Hepatocyte (in vitro differentiated cells): ENCODE measurements around the gene KCTD19. TPM values are rescaled to one million over a fixed set of nuclear protein-coding genes. Genes with fewer than 3 reads are reported as not detected.

Source experiments
- DNase-seq: peaks from one replicate; pipeline ENCODE4 v3.0.0-alpha.2; 2016; ENCODE audit warnings: low spot score
- H2AFZ ChIP-seq: fragments of 200-600 bp; sonication (generic); 2 replicates; pipeline ENCODE4 v1.6.0; 2016; ENCODE audit warnings: antibody characterized with exemption, mild to moderate bottlenecking
- H3K27ac ChIP-seq: fragments of 200-600 bp; sonication (generic); 2 replicates; pipeline ENCODE4 v1.5.1; 2016; ENCODE audit warnings: mild to moderate bottlenecking
- H3K27me3 ChIP-seq: fragments of 200-600 bp; sonication (generic); 2 replicates; pipeline ENCODE4 v1.6.1; 2016
- H3K36me3 ChIP-seq: fragments of 200-600 bp; sonication (generic); replicated peaks from 2 replicates; pipeline ENCODE4 v1.5.1; 2016; ENCODE audit warnings: low read depth; ENCODE audit not compliant: insufficient read depth
- H3K4me1 ChIP-seq: fragments of 200-600 bp; sonication (generic); 2 replicates; pipeline ENCODE4 v1.5.1; 2016; ENCODE audit warnings: mild to moderate bottlenecking, moderate library complexity; ENCODE audit not compliant: insufficient read depth
- H3K4me2 ChIP-seq: fragments of 200-600 bp; sonication (generic); 2 replicates; pipeline ENCODE4 v1.6.0; 2016
- H3K4me3 ChIP-seq: fragments of 200-600 bp; sonication (generic); 2 replicates; pipeline ENCODE4 v1.5.1; 2016; ENCODE audit warnings: mild to moderate bottlenecking
- H3K79me2 ChIP-seq: fragments of 200-600 bp; sonication (generic); 2 replicates; pipeline ENCODE4 v1.6.0; 2017; ENCODE audit warnings: mild to moderate bottlenecking
- H3K9me2 ChIP-seq: fragments of 200-600 bp; sonication (generic); replicated peaks from 2 replicates; pipeline ENCODE4 v1.6.0; 2017; ENCODE audit warnings: mild to moderate bottlenecking; ENCODE audit not compliant: insufficient read depth
- H3K9me3 ChIP-seq: fragments of 200-600 bp; sonication (generic); 2 replicates; pipeline ENCODE4 v1.5.1; 2016; ENCODE audit warnings: low read depth, mild to moderate bottlenecking
- H4K20me1 ChIP-seq: fragments of 200-600 bp; sonication (generic); 2 replicates; pipeline ENCODE4 v1.6.0; 2016; ENCODE audit warnings: mild to moderate bottlenecking; ENCODE audit not compliant: insufficient read depth, poor library complexity, severe bottlenecking
- EZH2 ChIP-seq: fragments of 200-600 bp; sonication (generic); IDR thresholded peaks from 2 replicates; pipeline ENCODE4 v1.6.1; 2016; ENCODE audit warnings: antibody characterized with exemption, mild to moderate bottlenecking, borderline replicate concordance
- EZH2phosphoT487 ChIP-seq: fragments of 200-600 bp; sonication (generic); IDR thresholded peaks from one replicate; pipeline ENCODE4 v1.6.1; 2018; ENCODE audit warnings: antibody characterized with exemption, mild to moderate bottlenecking, low read depth, moderate library complexity; ENCODE audit not compliant: unreplicated experiment, severe bottlenecking
- WGBS: methylation state at CpG from one replicate; pipeline ENCODE4 v1.1.6; 2016; ENCODE audit warnings: low lambda C conversion rate; ENCODE audit errors: missing lambda C conversion rate; 5-methylcytosine and 5-hydroxymethylcytosine counted together
- polyA plus RNA-seq: library from polyadenylated mRNA; unstranded; fragments of >200 nt; fragmentation: Nextera tagmentation; extraction: Ambion mirVana; gene quantifications from 2 replicates; pipeline ENCODE4 v1.2.1, GENCODE V29; 2016
- total RNA-seq: library from RNA; depleted of rRNA; stranded (reverse); fragments of >200 nt; gene quantifications from 2 replicates; pipeline ENCODE4 v1.2.3, GENCODE V29; 2014
- TF ChIP-seq, protein P1 (sequence below): fragments of 200-600 bp; sonication (generic); IDR thresholded peaks from 2 replicates; pipeline ENCODE4 v1.5.1; 2016; ENCODE audit warnings: antibody characterized with exemption, mild to moderate bottlenecking; ENCODE audit not compliant: poor library complexity

The KCTD19 gene
- total and polyA plus RNA-seq, 2 experiments from 2014 or later, result not detected

DNA sequence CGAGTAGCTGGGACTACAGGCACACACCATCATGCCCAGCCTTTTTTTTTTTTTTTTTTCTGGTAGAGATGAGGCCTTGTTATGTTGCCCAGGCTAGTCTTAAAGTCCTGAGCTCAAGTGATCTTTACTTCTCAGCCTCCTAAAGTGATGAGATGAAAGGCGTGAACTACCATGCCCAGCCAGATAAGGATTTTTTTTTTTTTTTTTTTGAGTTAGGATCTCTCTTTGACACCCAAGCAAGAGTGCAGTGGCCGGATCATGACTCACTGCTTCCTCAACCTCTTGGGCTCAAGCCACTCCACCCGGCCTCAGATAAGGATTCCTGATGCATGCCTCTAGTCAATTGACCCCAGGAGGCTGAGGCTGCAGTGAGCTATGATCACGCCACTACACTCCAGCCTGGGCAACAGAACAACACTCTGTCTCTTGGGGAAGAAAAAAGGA lies 58.4 kb downstream of the KCTD19 start:
- no peaks in the 10 kb centered on the region for H3K36me3 ChIP-seq
- TF ChIP-seq EZH2phosphoT487 (no peak), EZH2 (no peak)
- TF ChIP-seq, protein P1, sequence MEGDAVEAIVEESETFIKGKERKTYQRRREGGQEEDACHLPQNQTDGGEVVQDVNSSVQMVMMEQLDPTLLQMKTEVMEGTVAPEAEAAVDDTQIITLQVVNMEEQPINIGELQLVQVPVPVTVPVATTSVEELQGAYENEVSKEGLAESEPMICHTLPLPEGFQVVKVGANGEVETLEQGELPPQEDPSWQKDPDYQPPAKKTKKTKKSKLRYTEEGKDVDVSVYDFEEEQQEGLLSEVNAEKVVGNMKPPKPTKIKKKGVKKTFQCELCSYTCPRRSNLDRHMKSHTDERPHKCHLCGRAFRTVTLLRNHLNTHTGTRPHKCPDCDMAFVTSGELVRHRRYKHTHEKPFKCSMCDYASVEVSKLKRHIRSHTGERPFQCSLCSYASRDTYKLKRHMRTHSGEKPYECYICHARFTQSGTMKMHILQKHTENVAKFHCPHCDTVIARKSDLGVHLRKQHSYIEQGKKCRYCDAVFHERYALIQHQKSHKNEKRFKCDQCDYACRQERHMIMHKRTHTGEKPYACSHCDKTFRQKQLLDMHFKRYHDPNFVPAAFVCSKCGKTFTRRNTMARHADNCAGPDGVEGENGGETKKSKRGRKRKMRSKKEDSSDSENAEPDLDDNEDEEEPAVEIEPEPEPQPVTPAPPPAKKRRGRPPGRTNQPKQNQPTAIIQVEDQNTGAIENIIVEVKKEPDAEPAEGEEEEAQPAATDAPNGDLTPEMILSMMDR, result no peak
- no peaks in the 10 kb centered on the region for H3K9me3 ChIP-seq
- H4K20me1 ChIP-seq, result no peaks in the 10 kb centered on the region
- WGBS, result 33% methylated on average over 5 of the region's 5 CpGs
- no peaks in the 10 kb centered on the region for H3K9me2 ChIP-seq
- no peaks in the 10 kb centered on the region for H3K27me3 ChIP-seq
- peak; percentile 86 for DNase-seq
- no peak overlapping the region for H3K4me3 ChIP-seq
- H3K4me1 ChIP-seq, result no peaks in the 10 kb centered on the region
- H3K27ac ChIP-seq, result peak overlapping the region; percentile 20
- H2AFZ ChIP-seq, result no peak overlapping the region
- H3K79me2 ChIP-seq, result no peaks in the 10 kb centered on the region
- H3K4me2 ChIP-seq, result no peak overlapping the region

DNA sequence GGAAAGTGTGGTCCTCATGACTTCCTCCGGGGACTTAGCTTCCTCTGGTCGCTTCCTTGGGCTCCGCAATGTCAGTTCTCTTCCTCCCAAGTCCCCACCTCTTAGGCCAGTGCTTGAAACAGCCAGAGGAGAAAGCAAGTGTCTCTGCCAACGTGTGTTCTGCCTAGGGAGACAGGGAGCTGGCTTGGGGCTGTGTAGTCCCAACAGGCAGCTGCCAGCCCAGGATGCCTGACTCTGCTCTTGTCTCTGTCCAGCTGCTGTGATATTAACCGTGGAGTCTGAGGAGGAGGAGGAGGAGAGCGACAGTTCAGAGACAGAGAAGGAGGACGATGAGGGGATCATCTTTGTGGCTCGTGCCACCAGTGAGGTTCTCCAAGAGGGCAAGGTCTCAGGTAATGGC lies 60.7 kb downstream of the KCTD19 start:
- no peak for DNase-seq
- Histone ChIP-seq H3K36me3 (no peaks in the 10 kb centered on the region), H4K20me1 (no peaks in the 10 kb centered on the region), H2AFZ (no peak overlapping the region), H3K9me3 (no peaks in the 10 kb centered on the region), H3K9me2 (no peaks in the 10 kb centered on the region), H3K27ac (no peak overlapping the region), H3K4me3 (no peak overlapping the region), H3K79me2 (no peaks in the 10 kb centered on the region), H3K4me1 (no peaks in the 10 kb centered on the region), H3K27me3 (no peaks in the 10 kb centered on the region), H3K4me2 (no peak overlapping the region)
- WGBS, result 81% methylated on average over 8 of the region's 8 CpGs
- TF ChIP-seq, protein P1, result no peak
- TF ChIP-seq EZH2phosphoT487 (no peak), EZH2 (no peak)

DNA sequence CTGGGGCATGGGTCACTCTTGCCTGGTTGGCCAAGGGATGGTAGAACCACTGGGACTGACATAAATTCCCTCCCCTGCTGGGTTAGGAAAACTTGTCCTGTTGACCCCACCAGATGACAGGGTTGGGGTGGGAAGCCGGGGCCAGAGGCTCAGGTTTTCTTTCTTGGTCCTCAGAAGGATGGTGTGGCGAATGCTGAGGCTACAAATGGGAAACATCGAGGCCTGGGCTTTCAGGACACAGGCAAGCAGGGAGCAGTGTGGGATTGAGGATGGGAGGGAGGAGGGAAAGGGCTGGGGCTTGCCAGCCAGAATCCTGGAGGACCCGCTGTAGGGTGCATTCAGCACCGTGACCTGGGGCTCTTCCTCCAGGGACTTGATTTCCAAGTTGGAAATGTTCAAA lies 61.7 kb downstream of the KCTD19 start:
- no peaks in the 10 kb centered on the region for H3K9me2 ChIP-seq
- H4K20me1 ChIP-seq, result no peaks in the 10 kb centered on the region
- H3K79me2 ChIP-seq, result no peaks in the 10 kb centered on the region
- no peak for DNase-seq
- no peak overlapping the region for H3K4me2 ChIP-seq
- H3K27ac ChIP-seq, result no peak overlapping the region
- no peaks in the 10 kb centered on the region for H3K36me3 ChIP-seq
- H3K27me3 ChIP-seq, result no peaks in the 10 kb centered on the region
- no peak overlapping the region for H2AFZ ChIP-seq
- H3K9me3 ChIP-seq, result no peaks in the 10 kb centered on the region
- TF ChIP-seq EZH2phosphoT487 (no peak), EZH2 (no peak)
- TF ChIP-seq, protein P1, result no peak
- no peak overlapping the region for H3K4me3 ChIP-seq
- H3K4me1 ChIP-seq, result no peaks in the 10 kb centered on the region
- WGBS, result 93% methylated on average over 5 of the region's 5 CpGs

DNA sequence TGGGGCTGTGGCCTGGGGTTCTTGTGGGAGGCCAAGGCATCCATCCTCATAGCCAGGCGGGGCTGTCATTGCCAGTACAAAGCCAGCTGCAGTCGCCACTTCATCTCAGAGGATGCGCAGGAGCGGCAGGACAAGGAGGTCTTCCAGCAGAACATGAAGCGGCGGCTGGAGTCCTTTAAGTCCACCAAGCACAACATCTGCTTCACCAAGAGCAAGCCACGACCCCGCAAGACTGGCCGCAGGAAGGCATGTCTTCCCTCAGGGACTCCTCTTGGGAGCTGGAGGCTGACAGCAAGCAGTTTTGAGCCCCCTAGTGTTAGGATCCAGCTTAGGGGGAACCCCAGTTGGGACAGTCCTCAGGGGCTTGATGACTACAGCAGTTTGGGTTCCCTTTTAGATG lies 62.3 kb downstream of the KCTD19 start:
- no peaks in the 10 kb centered on the region for H3K4me1 ChIP-seq
- H3K79me2 ChIP-seq, result no peaks in the 10 kb centered on the region
- no peak overlapping the region for H3K4me2 ChIP-seq
- DNase-seq, result no peak
- H2AFZ ChIP-seq, result no peak overlapping the region
- TF ChIP-seq EZH2 (no peak), EZH2phosphoT487 (no peak)
- TF ChIP-seq, protein P1, result no peak
- H3K27ac ChIP-seq, result no peak overlapping the region
- no peaks in the 10 kb centered on the region for H3K9me3 ChIP-seq
- H3K4me3 ChIP-seq, result no peak overlapping the region
- no peaks in the 10 kb centered on the region for H3K36me3 ChIP-seq
- 88% methylated on average over 9 of the region's 9 CpGs for WGBS
- no peaks in the 10 kb centered on the region for H4K20me1 ChIP-seq
- H3K27me3 ChIP-seq, result no peaks in the 10 kb centered on the region
- no peaks in the 10 kb centered on the region for H3K9me2 ChIP-seq
